H9 (cell line): ENCODE data around the gene FAM47C. TPM values are rescaled to one million over a fixed set of nuclear protein-coding genes. Genes with fewer than 3 reads are reported as not detected.

Source experiments
- DNase-seq: peaks from one replicate; pipeline ENCODE4 v3.0.0-alpha.2; 2017
- H2AFZ ChIP-seq: one replicate; pipeline ENCODE4 v1.6.1; 2013; ENCODE audit warnings: mild to moderate bottlenecking, low read length, control low read depth, moderate library complexity
- H2AK5ac ChIP-seq: 2 replicates; pipeline ENCODE4 v1.6.1; 2013; ENCODE audit warnings: low read length, control low read depth, mixed read lengths; ENCODE audit not compliant: insufficient read length
- H2BK120ac ChIP-seq: one replicate; pipeline ENCODE4 v1.6.1; 2013; ENCODE audit warnings: low read depth, mild to moderate bottlenecking, low read length, control low read depth, inconsistent platforms; ENCODE audit not compliant: poor library complexity, severe bottlenecking
- H2BK12ac ChIP-seq: 2 replicates; pipeline ENCODE4 v1.6.1; 2013; ENCODE audit warnings: low read length, control low read depth, mixed read lengths, low read depth; ENCODE audit not compliant: insufficient read length
- H2BK15ac ChIP-seq: 2 replicates; pipeline ENCODE4 v1.6.1; 2013; ENCODE audit warnings: low read depth, low read length, control low read depth
- H2BK20ac ChIP-seq: one replicate; pipeline ENCODE4 v1.6.1; 2013; ENCODE audit warnings: low read depth, mild to moderate bottlenecking, low read length, control low read depth, inconsistent platforms; ENCODE audit not compliant: poor library complexity, severe bottlenecking
- H2BK5ac ChIP-seq: 2 replicates; pipeline ENCODE4 v1.6.1; 2013; ENCODE audit warnings: low read length, control low read depth, mixed read lengths; ENCODE audit not compliant: insufficient read length
- H3K14ac ChIP-seq: 2 replicates; pipeline ENCODE4 v1.6.1; 2013; ENCODE audit warnings: low read length, control low read depth; ENCODE audit not compliant: insufficient read depth
- H3K18ac ChIP-seq: 2 replicates; pipeline ENCODE4 v1.6.1; 2013; ENCODE audit warnings: low read depth, mild to moderate bottlenecking, mixed read lengths, low read length, control low read depth; ENCODE audit not compliant: insufficient read length
- H3K23ac ChIP-seq: 2 replicates; pipeline ENCODE4 v1.6.1; 2013; ENCODE audit warnings: low read length, control low read depth, mixed read lengths, low read depth; ENCODE audit not compliant: insufficient read length
- H3K23me2 ChIP-seq: 2 replicates; pipeline ENCODE4 v1.6.1; 2013; ENCODE audit warnings: low read depth, mild to moderate bottlenecking, mixed read lengths, low read length, control low read depth; ENCODE audit not compliant: insufficient read length, poor library complexity, severe bottlenecking
- H3K27ac ChIP-seq: 2 replicates; pipeline ENCODE4 v1.5.1; 2013; ENCODE audit warnings: low read length, control low read depth, mixed read lengths, low read depth; ENCODE audit not compliant: insufficient read length
- H3K27me3 ChIP-seq: 2 replicates; pipeline ENCODE4 v1.6.1; 2013; ENCODE audit warnings: low read length, control low read depth, inconsistent platforms; ENCODE audit not compliant: insufficient read depth
- H3K4ac ChIP-seq: 2 replicates; pipeline ENCODE4 v1.6.1; 2013; ENCODE audit warnings: low read depth, mild to moderate bottlenecking, control low read depth, inconsistent platforms, low read length, moderate library complexity
- H3K4me1 ChIP-seq: 2 replicates; pipeline ENCODE4 v1.6.1; 2013; ENCODE audit warnings: low read length, control low read depth, inconsistent platforms; ENCODE audit not compliant: insufficient read depth
- H3K4me2 ChIP-seq: 2 replicates; pipeline ENCODE4 v1.6.1; 2013; ENCODE audit warnings: low read length, control low read depth, mixed read lengths; ENCODE audit not compliant: insufficient read length, insufficient read depth
- H3K56ac ChIP-seq: 2 replicates; pipeline ENCODE4 v1.6.1; 2013; ENCODE audit warnings: low read depth, mild to moderate bottlenecking, mixed read lengths, low read length, control low read depth; ENCODE audit not compliant: insufficient read length
- H3K79me1 ChIP-seq: 2 replicates; pipeline ENCODE4 v1.6.1; 2013; ENCODE audit warnings: low read depth, mild to moderate bottlenecking, moderate library complexity, low read length, control low read depth, inconsistent platforms; ENCODE audit not compliant: insufficient read depth, poor library complexity, severe bottlenecking
- H3K79me2 ChIP-seq: 2 replicates; pipeline ENCODE4 v1.6.1; 2013; ENCODE audit warnings: low read length, control low read depth, inconsistent platforms; ENCODE audit not compliant: insufficient read depth
- H3K9ac ChIP-seq: 2 replicates; pipeline ENCODE4 v1.6.1; 2013; ENCODE audit warnings: low read length, control low read depth, mixed read lengths; ENCODE audit not compliant: insufficient read length; ENCODE audit errors: extremely low read depth
- H3K9me3 ChIP-seq: one replicate; pipeline ENCODE4 v1.6.1; 2013; ENCODE audit warnings: low read depth, low read length, inconsistent platforms; ENCODE audit not compliant: control insufficient read depth
- H3T11ph ChIP-seq: one replicate; pipeline ENCODE4 v1.6.1; 2013; ENCODE audit warnings: mild to moderate bottlenecking, low read length, control low read depth, inconsistent platforms
- H4K20me1 ChIP-seq: one replicate; pipeline ENCODE4 v1.6.1; 2013; ENCODE audit not compliant: control insufficient read depth, insufficient read length, insufficient read depth
- H4K5ac ChIP-seq: 2 replicates; pipeline ENCODE4 v1.6.1; 2013; ENCODE audit warnings: low read depth, mild to moderate bottlenecking, mixed read lengths, low read length, control low read depth; ENCODE audit not compliant: insufficient read length
- H4K8ac ChIP-seq: replicated peaks from 2 replicates; pipeline ENCODE4 v1.6.1; 2013; ENCODE audit warnings: low read length, control low read depth, mixed read lengths, low read depth; ENCODE audit not compliant: insufficient read length
- H4K91ac ChIP-seq: 2 replicates; pipeline ENCODE4 v1.6.1; 2013; ENCODE audit warnings: low read depth, mild to moderate bottlenecking, moderate library complexity, mixed read lengths, low read length, control low read depth; ENCODE audit not compliant: insufficient read length
- H3K27ac Mint-ChIP-seq, 3 experiments: 2 replicates in 2 of 3; 3 replicates in 1 of 3; pipeline ENCODE4 v1.8.0; 2020 to 2021; ENCODE audit warnings: mixed read lengths in 3 of 3, mild to moderate bottlenecking in 1 of 3, moderate library complexity in 1 of 3
- H3K27me3 Mint-ChIP-seq: 2 replicates; pipeline ENCODE4 v1.8.0; 2021; ENCODE audit warnings: low read depth, mild to moderate bottlenecking, moderate library complexity, mixed read lengths
- H3K36me3 Mint-ChIP-seq, 3 experiments: 2 replicates in 2 of 3; 3 replicates in 1 of 3; pipeline ENCODE4 v1.8.0; 2020 to 2021; ENCODE audit warnings: low read depth in 3 of 3, mixed read lengths in 3 of 3; ENCODE audit not compliant: insufficient read depth in 1 of 3
- H3K4me1 Mint-ChIP-seq, 2 experiments: 2 replicates each; pipeline ENCODE4 v1.8.0; 2020; ENCODE audit warnings: mixed read lengths in 2 of 2
- H3K4me3 Mint-ChIP-seq, 2 experiments: 2 replicates in 1 of 2; 3 replicates in 1 of 2; pipeline ENCODE4 v1.8.0; 2020 to 2021; ENCODE audit warnings: mild to moderate bottlenecking in 2 of 2, mixed read lengths in 2 of 2, moderate library complexity in 1 of 2
- H3K9me3 Mint-ChIP-seq, 2 experiments: 2 replicates in 1 of 2; 3 replicates in 1 of 2; pipeline ENCODE4 v1.8.0; 2020; ENCODE audit warnings: mild to moderate bottlenecking in 2 of 2, mixed read lengths in 2 of 2, moderate library complexity in 1 of 2
- WGBS: extraction: QIAGEN DNeasy Blood & Tissue Kit; methylation state at CpG from one replicate; pipeline ENCODE4 v1.1.7; 2013; ENCODE audit warnings: missing lambda C conversion rate, low lambda C conversion rate, mixed read lengths; ENCODE audit not compliant: insufficient read length; ENCODE audit errors: extremely low coverage; 5-methylcytosine and 5-hydroxymethylcytosine counted together
- total RNA-seq: library from RNA; stranded (reverse); gene quantifications from 2 replicates; pipeline ENCODE4 v1.2.1, GENCODE V29; 2021
- TF ChIP-seq, protein P1 (sequence below): fragments of 200-600 bp; sonication (generic); conservative IDR thresholded peaks from 3 replicates; pipeline ENCODE4 v1.8.0; 2021; ENCODE audit warnings: antibody characterized with exemption, mild to moderate bottlenecking

The FAM47C gene
- total RNA-seq, 1 experiment from 2014 or later, result 0.07 TPM

DNA sequence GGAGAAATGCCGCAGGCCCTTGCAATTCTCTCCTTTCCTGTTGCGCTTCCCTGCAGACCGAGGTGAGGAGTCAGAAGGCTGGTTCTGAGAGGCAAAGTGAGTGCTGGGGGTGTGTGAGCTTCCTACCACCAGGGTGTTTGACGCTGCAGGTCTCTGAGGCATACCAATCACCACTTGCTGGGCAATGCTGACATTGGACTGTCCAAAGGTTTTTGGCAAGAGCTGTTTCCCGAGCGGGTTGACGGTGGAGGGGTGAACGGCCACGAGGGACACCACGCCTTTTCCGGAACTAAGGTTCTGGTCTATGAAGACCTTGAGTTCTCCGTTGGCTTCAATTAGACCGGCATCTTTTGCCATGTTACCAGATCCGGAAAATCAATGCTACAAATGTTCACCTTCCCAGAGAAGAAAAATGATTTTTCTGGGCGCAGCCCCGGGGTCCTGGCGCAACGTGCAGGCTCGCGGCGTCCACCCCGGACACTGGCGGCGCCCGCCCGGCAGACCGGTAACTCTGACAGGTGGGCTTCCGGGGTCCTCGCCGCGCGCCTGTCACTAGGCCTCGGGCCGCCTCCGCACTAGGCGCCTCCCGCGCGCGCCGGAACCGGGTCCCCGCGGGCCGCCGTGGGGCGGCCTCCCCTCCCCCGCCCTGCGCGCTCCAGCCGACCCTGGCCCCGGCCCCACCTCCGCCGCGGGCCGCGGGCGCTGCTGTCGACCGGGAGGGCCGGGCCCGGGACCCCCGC is 44.9 kb upstream of the FAM47C start:
- Mint-ChIP-seq H3K36me3 (peaks cover 0 to 11% (median 5%) of the 10 kb centered on the region in 3 experiments; a peak in 4 of 7 replicates), H3K9me3 (peaks cover 55 to 63% of the 10 kb centered on the region in 2 experiments), H3K27me3 (peaks cover 33% of the 10 kb centered on the region), H3K4me3 (peak overlapping the region; percentile 65 to 76), H3K27ac (no peak overlapping the region), H3K4me1 (peaks cover 9 to 10% of the 10 kb centered on the region in 2 experiments)
- Histone ChIP-seq H2BK5ac (no peak overlapping the region), H3K4me2 (peak overlapping the region; percentile 64), H2AFZ (no peak overlapping the region), H3K23ac (no peak overlapping the region), H3K27me3 (no peaks in the 10 kb centered on the region), H4K8ac (no peak overlapping the region), H4K91ac (no peak overlapping the region), H3K23me2 (no peaks in the 10 kb centered on the region), H2BK12ac (no peak overlapping the region), H3K14ac (no peak overlapping the region), H3K56ac (no peak overlapping the region), H2BK20ac (no peak overlapping the region), H3T11ph (no peak overlapping the region), H3K9me3 (no peaks in the 10 kb centered on the region), H3K4ac (no peak overlapping the region), H2AK5ac (no peak overlapping the region), H4K5ac (no peak overlapping the region), H3K18ac (no peak overlapping the region), H3K79me1 (no peaks in the 10 kb centered on the region), H2BK120ac (no peak overlapping the region), H3K79me2 (no peaks in the 10 kb centered on the region), H3K27ac (no peak overlapping the region), H2BK15ac (no peak overlapping the region), H3K4me1 (no peaks in the 10 kb centered on the region; the same call in 1 of the 2 replicates), H4K20me1 (no peaks in the 10 kb centered on the region), H3K9ac (no peak overlapping the region)
- TF ChIP-seq, protein P1, sequence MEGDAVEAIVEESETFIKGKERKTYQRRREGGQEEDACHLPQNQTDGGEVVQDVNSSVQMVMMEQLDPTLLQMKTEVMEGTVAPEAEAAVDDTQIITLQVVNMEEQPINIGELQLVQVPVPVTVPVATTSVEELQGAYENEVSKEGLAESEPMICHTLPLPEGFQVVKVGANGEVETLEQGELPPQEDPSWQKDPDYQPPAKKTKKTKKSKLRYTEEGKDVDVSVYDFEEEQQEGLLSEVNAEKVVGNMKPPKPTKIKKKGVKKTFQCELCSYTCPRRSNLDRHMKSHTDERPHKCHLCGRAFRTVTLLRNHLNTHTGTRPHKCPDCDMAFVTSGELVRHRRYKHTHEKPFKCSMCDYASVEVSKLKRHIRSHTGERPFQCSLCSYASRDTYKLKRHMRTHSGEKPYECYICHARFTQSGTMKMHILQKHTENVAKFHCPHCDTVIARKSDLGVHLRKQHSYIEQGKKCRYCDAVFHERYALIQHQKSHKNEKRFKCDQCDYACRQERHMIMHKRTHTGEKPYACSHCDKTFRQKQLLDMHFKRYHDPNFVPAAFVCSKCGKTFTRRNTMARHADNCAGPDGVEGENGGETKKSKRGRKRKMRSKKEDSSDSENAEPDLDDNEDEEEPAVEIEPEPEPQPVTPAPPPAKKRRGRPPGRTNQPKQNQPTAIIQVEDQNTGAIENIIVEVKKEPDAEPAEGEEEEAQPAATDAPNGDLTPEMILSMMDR, result peak; percentile 27; the same call in 1 of the 3 replicates
- DNase-seq, result peak; percentile 53
- no CpG with 5 or more reads among the region's 63 CpGs for WGBS
